HFFc6 (cell line): Measurements from ENCODE around the gene CABLES1. TPM values are rescaled to one million over a fixed set of nuclear protein-coding genes. Genes with fewer than 3 reads are reported as not detected.
"Not testable (repeated sequence)": the region's sequence is repeated elsewhere in the genome, so short reads cannot be mapped to it uniquely, and the experiment has no call there.

Experiments
- DNase-seq: peaks from one replicate; pipeline ENCODE4 v3.0.0-alpha.2; 2018
- H3K27ac Mint-ChIP-seq: 2 replicates; pipeline ENCODE4 v1.8.0; 2020; ENCODE audit warnings: mild to moderate bottlenecking, mixed read lengths
- H3K27me3 Mint-ChIP-seq: 2 replicates; pipeline ENCODE4 v1.8.0; 2021; ENCODE audit warnings: mild to moderate bottlenecking, moderate library complexity, mixed read lengths; ENCODE audit not compliant: insufficient read depth
- H3K36me3 Mint-ChIP-seq: 2 replicates; pipeline ENCODE4 v1.8.0; 2021; ENCODE audit warnings: low read depth, mixed read lengths
- H3K4me1 Mint-ChIP-seq: 2 replicates; pipeline ENCODE4 v1.8.0; 2020; ENCODE audit warnings: low read depth, mixed read lengths
- H3K4me3 Mint-ChIP-seq: 2 replicates; pipeline ENCODE4 v1.8.0; 2020; ENCODE audit warnings: mild to moderate bottlenecking, moderate library complexity, mixed read lengths
- H3K9me3 Mint-ChIP-seq: 2 replicates; pipeline ENCODE4 v1.8.0; 2020; ENCODE audit warnings: mild to moderate bottlenecking, mixed read lengths
- CTCF ChIP-seq: fragments of 200-600 bp; sonication (generic); IDR thresholded peaks from 2 replicates; pipeline ENCODE4 v1.5.0; 2021; ENCODE audit warnings: antibody characterized with exemption, mild to moderate bottlenecking
- total RNA-seq, 6 experiments: library from RNA; stranded (reverse); fragmentation: NEBNext Ultra II Directional; extraction: Animal tissue kit (Norgen Biotek cat#: 25700); gene quantifications; 2 replicates in 1 of 6; 3 replicates in 5 of 6; pipeline ENCODE4 v1.2.3, GENCODE V29; 2021

The CABLES1 gene
- total RNA-seq, 6 experiments from 2014 or later, result 6.2 to 9.3 (median 8.5) TPM

GRCh38 chr18:23266717-23267446 lies 131.6 kb downstream of the CABLES1 start:
- H3K36me3 Mint-ChIP-seq, result peaks cover 20% of the 10 kb centered on the region
- TF ChIP-seq CTCF, result no peak

DNA sequence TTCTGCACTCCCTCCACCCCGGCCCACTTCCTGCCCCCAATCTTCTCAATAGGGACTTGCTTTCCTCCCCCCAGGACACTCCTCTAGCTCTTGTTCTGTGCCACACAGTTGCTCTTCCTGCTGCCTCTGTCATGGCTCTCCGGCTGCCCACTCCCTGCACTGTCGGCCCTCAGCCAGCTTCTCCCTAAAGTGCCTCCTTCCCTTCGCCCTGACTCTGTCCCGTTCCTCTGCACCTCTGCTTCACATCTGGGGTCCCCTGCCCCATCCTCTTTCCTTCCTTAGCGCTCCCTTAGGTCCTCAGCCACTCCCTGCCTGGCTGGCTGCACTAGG lies 132.1 kb downstream of the CABLES1 start:
- no peak for DNase-seq
- H3K4me3 Mint-ChIP-seq, result no peak overlapping the region
- no peak overlapping the region for H3K27ac Mint-ChIP-seq
- no peaks in the 10 kb centered on the region; the same call in 1 of the 2 replicates for H3K27me3 Mint-ChIP-seq
- peaks cover 20% of the 10 kb centered on the region for H3K36me3 Mint-ChIP-seq
- H3K4me1 Mint-ChIP-seq, result peaks cover 10% of the 10 kb centered on the region
- no peak for TF ChIP-seq CTCF
- H3K9me3 Mint-ChIP-seq, result peaks cover 21% of the 10 kb centered on the region

More at GRCh38 chr18:23266717-23267446, 131.6 kb downstream of the CABLES1 start:
- Mint-ChIP-seq H3K27me3 (no peaks in the 10 kb centered on the region; the same call in 1 of the 2 replicates), H3K4me3 (no peak overlapping the region), H3K9me3 (peaks cover 21% of the 10 kb centered on the region), H3K4me1 (peaks cover 10% of the 10 kb centered on the region), H3K27ac (no peak overlapping the region)
- no peak for DNase-seq

DNA sequence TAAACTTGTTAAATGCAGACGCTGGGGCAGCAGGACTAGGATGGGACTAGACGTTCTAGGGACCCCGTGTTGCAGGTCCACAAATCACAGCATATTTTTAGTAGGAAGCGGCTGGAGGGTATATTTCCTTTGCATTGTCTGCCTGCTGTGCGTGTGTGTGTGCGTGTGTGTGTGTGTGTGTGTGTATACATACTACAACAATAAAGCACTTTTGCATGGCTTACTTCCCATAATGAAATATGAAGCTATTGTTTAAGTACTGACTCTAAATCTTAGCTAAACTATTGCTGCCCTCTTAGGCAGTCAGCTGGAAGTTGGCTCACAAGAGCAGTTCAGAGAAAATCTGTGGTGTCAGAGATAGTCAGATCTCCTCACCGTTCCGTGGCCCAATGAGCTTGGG lies 133.4 kb downstream of the CABLES1 start:
- no peak for TF ChIP-seq CTCF
- Mint-ChIP-seq H3K9me3 (peaks cover 21% of the 10 kb centered on the region), H3K27me3 (no peaks in the 10 kb centered on the region; the same call in 1 of the 2 replicates), H3K4me1 (peaks cover 10% of the 10 kb centered on the region), H3K27ac (no peak overlapping the region), H3K4me3 (no peak overlapping the region), H3K36me3 (peaks cover 20% of the 10 kb centered on the region)
- no peak for DNase-seq

DNA sequence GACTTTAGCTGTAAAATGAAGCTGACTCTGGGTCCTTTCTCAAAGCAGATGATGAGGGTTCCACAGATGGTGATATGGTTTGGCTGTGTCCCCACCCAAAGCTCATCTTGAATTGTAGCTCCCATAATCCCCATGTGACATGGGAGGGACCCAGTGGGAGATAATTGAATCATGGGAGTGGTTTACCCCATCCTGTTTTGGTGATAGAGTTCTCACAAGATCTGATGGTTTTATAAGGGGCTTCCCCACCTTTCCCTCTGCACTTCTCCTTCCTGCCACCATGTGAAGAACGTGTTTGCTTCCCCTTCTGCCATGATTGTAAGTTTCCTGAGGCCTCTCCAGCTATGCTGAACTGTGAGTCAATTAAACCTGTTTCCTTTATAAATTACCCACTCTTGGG lies 133.8 kb downstream of the CABLES1 start:
- H3K36me3 Mint-ChIP-seq, result peaks cover 20% of the 10 kb centered on the region

DNA sequence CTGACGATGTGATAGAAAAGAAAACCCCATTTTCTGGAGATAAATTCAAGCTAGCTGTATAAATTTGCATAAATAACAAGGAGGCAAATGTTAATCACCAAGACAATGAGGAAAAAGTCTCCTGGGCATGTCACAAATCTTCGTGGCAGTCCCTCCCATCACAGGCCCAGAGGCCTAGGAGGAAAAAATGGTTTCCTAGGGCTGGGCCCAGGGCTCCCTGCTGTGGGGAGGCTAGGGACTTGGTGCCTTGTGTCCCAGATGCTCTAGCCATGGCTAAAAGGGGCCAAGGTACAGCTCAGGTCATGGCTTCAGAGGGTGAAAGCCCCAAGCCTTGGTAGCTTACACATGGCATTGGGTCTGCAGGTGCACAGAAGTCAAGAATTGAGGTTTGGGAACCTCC lies 134.6 kb downstream of the CABLES1 start:
- H3K4me1 Mint-ChIP-seq, result peaks cover 10% of the 10 kb centered on the region
- H3K9me3 Mint-ChIP-seq, result peaks cover 21% of the 10 kb centered on the region
- H3K4me3 Mint-ChIP-seq, result no peak overlapping the region
- no peaks in the 10 kb centered on the region; the same call in 1 of the 2 replicates for H3K27me3 Mint-ChIP-seq
- no peak for DNase-seq
- TF ChIP-seq CTCF, result no peak
- H3K27ac Mint-ChIP-seq, result no peak overlapping the region
- H3K36me3 Mint-ChIP-seq, result peaks cover 20% of the 10 kb centered on the region

More for the DNA sequence above, 133.8 kb downstream of the CABLES1 start:
- not testable (repeated sequence) for H3K27me3 Mint-ChIP-seq, H3K4me3 Mint-ChIP-seq, DNase-seq, H3K27ac Mint-ChIP-seq, H3K4me1 Mint-ChIP-seq
- peaks cover 21% of the 10 kb centered on the region for H3K9me3 Mint-ChIP-seq

DNA sequence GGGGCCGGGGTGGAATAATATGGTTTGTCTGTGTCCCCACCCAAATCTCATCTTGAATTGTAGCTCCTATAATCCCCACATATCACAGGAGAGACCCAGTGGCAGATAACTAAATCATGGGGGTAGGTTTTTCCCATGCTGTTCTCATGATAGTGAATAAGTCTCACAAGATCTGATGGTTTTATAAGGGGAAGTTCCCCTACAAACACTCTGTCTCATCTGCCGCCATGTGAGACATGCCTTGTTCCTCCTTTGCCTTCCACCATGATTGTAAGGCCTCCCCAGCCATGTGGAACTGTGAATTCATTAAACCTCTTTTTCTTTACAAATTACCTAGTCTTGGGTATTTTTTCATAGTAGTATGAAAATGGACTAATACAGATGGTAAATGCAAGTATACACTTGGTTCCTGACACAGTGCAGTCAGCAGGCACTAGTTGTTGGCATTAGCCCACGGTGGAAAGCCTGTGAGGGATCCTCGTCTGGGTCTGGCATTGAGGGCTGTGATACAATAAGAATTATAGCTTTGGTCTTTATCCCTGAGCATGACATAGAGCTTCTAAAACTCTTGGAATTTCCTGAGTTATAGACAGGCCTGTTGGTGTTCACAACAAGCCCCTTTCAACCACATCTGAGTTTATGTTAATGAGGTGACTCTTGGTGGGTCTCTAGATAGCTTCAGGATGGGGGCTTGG lies 135.8 kb downstream of the CABLES1 start:
- no peak for TF ChIP-seq CTCF
- peaks cover 21% of the 10 kb centered on the region for H3K9me3 Mint-ChIP-seq
- no peak overlapping the region for H3K4me3 Mint-ChIP-seq
- no peak for DNase-seq
- peaks cover 20% of the 10 kb centered on the region for H3K36me3 Mint-ChIP-seq
- H3K27ac Mint-ChIP-seq, result no peak overlapping the region
- peaks cover 10% of the 10 kb centered on the region for H3K4me1 Mint-ChIP-seq
- no peaks in the 10 kb centered on the region; the same call in 1 of the 2 replicates for H3K27me3 Mint-ChIP-seq
